Measurements from ENCODE around the gene MRAS.

DNA sequence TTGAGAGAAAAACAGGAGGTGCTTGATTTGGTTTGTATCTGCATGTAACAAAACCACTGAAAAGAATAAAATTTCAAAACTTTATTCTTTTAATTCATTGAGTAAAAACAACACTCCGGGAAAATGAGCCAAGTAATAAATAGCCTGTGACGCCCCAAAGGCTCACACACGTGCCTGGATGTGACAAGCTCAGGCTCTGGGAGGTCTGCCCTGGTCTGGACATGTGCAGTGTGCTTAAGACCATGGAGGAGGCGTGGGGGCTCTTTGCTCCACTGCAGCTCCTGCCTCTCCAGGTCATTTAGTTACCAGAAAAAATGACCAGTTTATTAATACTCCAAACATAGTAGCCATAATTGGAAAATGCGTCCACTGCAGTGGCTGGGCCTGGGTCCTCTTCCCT lies 10.1 kb upstream of the MRAS start:
- no peak for TF ChIP-seq EZH2 (IDR thresholded peaks at IDR 0.05; ENCODE audit: low read depth)
- TF ChIP-seq, protein P1, sequence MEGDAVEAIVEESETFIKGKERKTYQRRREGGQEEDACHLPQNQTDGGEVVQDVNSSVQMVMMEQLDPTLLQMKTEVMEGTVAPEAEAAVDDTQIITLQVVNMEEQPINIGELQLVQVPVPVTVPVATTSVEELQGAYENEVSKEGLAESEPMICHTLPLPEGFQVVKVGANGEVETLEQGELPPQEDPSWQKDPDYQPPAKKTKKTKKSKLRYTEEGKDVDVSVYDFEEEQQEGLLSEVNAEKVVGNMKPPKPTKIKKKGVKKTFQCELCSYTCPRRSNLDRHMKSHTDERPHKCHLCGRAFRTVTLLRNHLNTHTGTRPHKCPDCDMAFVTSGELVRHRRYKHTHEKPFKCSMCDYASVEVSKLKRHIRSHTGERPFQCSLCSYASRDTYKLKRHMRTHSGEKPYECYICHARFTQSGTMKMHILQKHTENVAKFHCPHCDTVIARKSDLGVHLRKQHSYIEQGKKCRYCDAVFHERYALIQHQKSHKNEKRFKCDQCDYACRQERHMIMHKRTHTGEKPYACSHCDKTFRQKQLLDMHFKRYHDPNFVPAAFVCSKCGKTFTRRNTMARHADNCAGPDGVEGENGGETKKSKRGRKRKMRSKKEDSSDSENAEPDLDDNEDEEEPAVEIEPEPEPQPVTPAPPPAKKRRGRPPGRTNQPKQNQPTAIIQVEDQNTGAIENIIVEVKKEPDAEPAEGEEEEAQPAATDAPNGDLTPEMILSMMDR (conservative IDR thresholded peaks at IDR 0.05): no peak
